T-helper 17 cell (primary cell): ENCODE measurements around the gene SAMMSON. TPM values are rescaled to one million over a fixed set of nuclear protein-coding genes. Genes with fewer than 3 reads are reported as not detected.

Experiments used
- ATAC-seq: fragments of 150-1000 bp; cut with Tn5 transposase; 2 replicates; pipeline ENCODE4 v1.10.0; 2021; ENCODE audit warnings: mild to moderate bottlenecking, moderate library complexity
- DNase-seq, 3 donors: peaks; one replicate each; pipeline versions ENCODE4 v3.0.0 to v3.0.0-alpha.2; 2020 to 2021
- H3K9me3 ChIP-seq: one replicate; pipeline ENCODE4 v1.7.0; 2013; ENCODE audit warnings: low read length, mild to moderate bottlenecking; ENCODE audit not compliant: control insufficient read depth, poor library complexity, severe bottlenecking
- H3K27ac Mint-ChIP-seq: one replicate; pipeline ENCODE4 v1.8.0; 2022; ENCODE audit warnings: mild to moderate bottlenecking, moderate library complexity, mixed read lengths
- H3K27me3 Mint-ChIP-seq: one replicate; pipeline ENCODE4 v1.8.0; 2022; ENCODE audit warnings: mixed read lengths
- H3K36me3 Mint-ChIP-seq: one replicate; pipeline ENCODE4 v1.8.0; 2022; ENCODE audit warnings: low read depth, mixed read lengths
- H3K4me1 Mint-ChIP-seq: one replicate; pipeline ENCODE4 v1.8.0; 2022; ENCODE audit warnings: mild to moderate bottlenecking, mixed read lengths
- H3K4me3 Mint-ChIP-seq: one replicate; pipeline ENCODE4 v1.8.0; 2022; ENCODE audit warnings: mild to moderate bottlenecking, moderate library complexity, mixed read lengths
- total RNA-seq, 4 donors: library from RNA in 2 of 4; stranded (reverse) in 2 of 4; gene quantifications; one replicate each; pipeline ENCODE4 v1.2.3 and lab custom pipeline; 2022 to 2026

Gene SAMMSON
- total RNA-seq, 2 donors from 2014 or later, result not detected

- DNase-seq (no peak), ATAC-seq (no peak)
- H3K9me3 ChIP-seq, result no peaks in the 10 kb centered on the region
- Mint-ChIP-seq H3K27me3 (peaks cover 7% of the 10 kb centered on the region), H3K36me3 (no peaks in the 10 kb centered on the region), H3K4me3 (no peak overlapping the region), H3K27ac (no peak overlapping the region), H3K4me1 (no peaks in the 10 kb centered on the region)
These were observed 43.1 kb downstream of the SAMMSON start for GRCh38 chr3:70042641-70043040.

GRCh38 chr3:70049761-70050160 is 50.2 kb downstream of the SAMMSON start:
- Mint-ChIP-seq H3K27ac (no peak overlapping the region), H3K4me1 (no peaks in the 10 kb centered on the region), H3K27me3 (peaks cover 11% of the 10 kb centered on the region), H3K4me3 (no peak overlapping the region), H3K36me3 (no peaks in the 10 kb centered on the region)
- H3K9me3 ChIP-seq, result no peaks in the 10 kb centered on the region
- ATAC-seq, result no peak
- no peak for DNase-seq

DNA sequence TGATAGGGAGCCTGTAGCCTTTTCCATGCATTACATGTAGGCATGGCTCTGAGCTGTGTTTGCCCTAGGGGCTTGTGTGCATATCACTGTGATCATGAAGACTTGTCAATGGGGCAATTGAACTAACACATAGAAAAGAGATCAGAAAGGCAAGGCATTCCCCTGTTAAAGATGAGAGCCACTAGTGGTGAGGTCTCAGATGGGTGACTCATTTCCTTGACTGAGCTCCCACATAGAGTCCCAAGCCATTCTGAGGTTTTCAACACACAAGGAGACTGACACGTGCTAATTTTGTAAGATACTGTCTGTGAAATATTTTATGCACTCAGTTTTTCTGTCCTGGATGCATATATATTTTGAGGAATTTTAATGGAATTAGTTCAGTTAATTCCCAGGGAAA is 53.8 kb downstream of the SAMMSON start:
- H3K4me1 Mint-ChIP-seq, result no peaks in the 10 kb centered on the region
- DNase-seq (no peak), ATAC-seq (no peak)
- no peaks in the 10 kb centered on the region for H3K9me3 ChIP-seq
- H3K27me3 Mint-ChIP-seq, result peaks cover 11% of the 10 kb centered on the region
- no peaks in the 10 kb centered on the region for H3K36me3 Mint-ChIP-seq
- no peak overlapping the region for H3K4me3 Mint-ChIP-seq
- H3K27ac Mint-ChIP-seq, result no peak overlapping the region

GRCh38 chr3:70056081-70056480 is 56.5 kb downstream of the SAMMSON start:
- no peaks in the 10 kb centered on the region for H3K36me3 Mint-ChIP-seq
- no peak overlapping the region for H3K27ac Mint-ChIP-seq
- no peak overlapping the region for H3K4me3 Mint-ChIP-seq
- DNase-seq, result no peak
- H3K27me3 Mint-ChIP-seq, result peaks cover 6% of the 10 kb centered on the region
- H3K4me1 Mint-ChIP-seq, result no peaks in the 10 kb centered on the region
- no peak for ATAC-seq
- no peaks in the 10 kb centered on the region for H3K9me3 ChIP-seq

- no peaks in the 10 kb centered on the region for H3K9me3 ChIP-seq
- DNase-seq, result no peak
- Mint-ChIP-seq H3K4me1 (no peaks in the 10 kb centered on the region), H3K4me3 (no peak overlapping the region), H3K27ac (no peak overlapping the region), H3K36me3 (no peaks in the 10 kb centered on the region), H3K27me3 (peaks cover 6% of the 10 kb centered on the region)
- ATAC-seq, result no peak
These were observed 57.9 kb downstream of the SAMMSON start for GRCh38 chr3:70057426-70057825.

DNA sequence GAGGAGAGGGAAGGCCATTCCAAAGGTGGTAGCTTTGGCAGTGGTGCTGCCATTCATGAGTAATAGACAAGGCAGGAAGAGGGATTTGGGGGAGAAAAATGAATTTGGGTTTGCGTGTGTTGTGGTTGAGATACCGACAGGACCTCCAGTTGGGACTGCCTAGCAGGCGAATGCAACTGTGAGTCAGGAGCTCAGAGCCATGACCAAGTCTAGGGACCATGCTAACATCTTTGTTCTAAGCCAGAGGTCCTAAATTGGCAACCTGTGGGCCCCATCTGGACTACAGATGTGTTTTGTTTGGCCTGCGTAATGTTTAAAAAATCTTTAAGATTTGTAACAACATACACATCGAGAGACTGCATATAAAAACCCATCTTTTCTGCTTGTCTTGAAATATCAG is 61.6 kb downstream of the SAMMSON start:
- Mint-ChIP-seq H3K36me3 (no peaks in the 10 kb centered on the region), H3K4me1 (no peaks in the 10 kb centered on the region), H3K4me3 (no peak overlapping the region), H3K27ac (no peak overlapping the region), H3K27me3 (peaks cover 6% of the 10 kb centered on the region)
- DNase-seq, result no peak
- no peak for ATAC-seq
- H3K9me3 ChIP-seq, result no peaks in the 10 kb centered on the region

GRCh38 chr3:70064194-70064779 is 64.8 kb downstream of the SAMMSON start:
- no peaks in the 10 kb centered on the region for H3K36me3 Mint-ChIP-seq
- ATAC-seq (no peak), DNase-seq (no peak)
- peaks cover 19% of the 10 kb centered on the region for H3K27me3 Mint-ChIP-seq
- H3K9me3 ChIP-seq, result no peaks in the 10 kb centered on the region
- no peak overlapping the region for H3K4me3 Mint-ChIP-seq
- no peak overlapping the region for H3K27ac Mint-ChIP-seq
- no peaks in the 10 kb centered on the region for H3K4me1 Mint-ChIP-seq

- no peak for ATAC-seq
- DNase-seq, result no peak
- H3K36me3 Mint-ChIP-seq, result no peaks in the 10 kb centered on the region
- H3K27me3 Mint-ChIP-seq, result peaks cover 24% of the 10 kb centered on the region
- H3K9me3 ChIP-seq, result no peaks in the 10 kb centered on the region
- no peak overlapping the region for H3K27ac Mint-ChIP-seq
- no peaks in the 10 kb centered on the region for H3K4me1 Mint-ChIP-seq
- no peak overlapping the region for H3K4me3 Mint-ChIP-seq
These were observed 66.2 kb downstream of the SAMMSON start for GRCh38 chr3:70065696-70066253.

GRCh38 chr3:70067860-70068521 is 68.5 kb downstream of the SAMMSON start:
- Mint-ChIP-seq H3K36me3 (no peaks in the 10 kb centered on the region), H3K27me3 (peaks cover 34% of the 10 kb centered on the region), H3K4me3 (no peak overlapping the region), H3K27ac (no peak overlapping the region), H3K4me1 (no peaks in the 10 kb centered on the region)
- DNase-seq (no peak), ATAC-seq (no peak)
- H3K9me3 ChIP-seq, result no peaks in the 10 kb centered on the region

DNA sequence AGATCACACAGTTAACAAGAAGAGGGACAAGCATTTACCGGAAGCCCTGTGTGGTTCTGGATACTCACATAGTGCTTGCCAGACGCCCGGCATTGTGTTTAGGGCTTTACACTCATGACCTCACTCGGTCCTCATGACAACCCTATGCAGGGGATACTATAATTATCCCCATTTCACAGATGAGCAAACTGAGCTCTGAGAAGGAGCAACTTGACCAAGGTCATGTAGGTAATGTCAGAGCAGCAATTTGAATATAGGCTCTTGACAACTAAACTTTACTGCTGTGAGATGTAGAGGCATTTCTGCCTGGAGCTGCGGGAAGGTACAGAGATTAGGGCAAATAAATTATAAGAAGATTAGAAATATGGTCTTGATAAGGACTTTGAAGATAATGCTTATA is 70.0 kb downstream of the SAMMSON start:
- H3K9me3 ChIP-seq, result no peaks in the 10 kb centered on the region
- Mint-ChIP-seq H3K4me1 (no peaks in the 10 kb centered on the region), H3K36me3 (no peaks in the 10 kb centered on the region), H3K27ac (no peak overlapping the region), H3K4me3 (no peak overlapping the region), H3K27me3 (peaks cover 29% of the 10 kb centered on the region)
- ATAC-seq (no peak), DNase-seq (no peak)

DNA sequence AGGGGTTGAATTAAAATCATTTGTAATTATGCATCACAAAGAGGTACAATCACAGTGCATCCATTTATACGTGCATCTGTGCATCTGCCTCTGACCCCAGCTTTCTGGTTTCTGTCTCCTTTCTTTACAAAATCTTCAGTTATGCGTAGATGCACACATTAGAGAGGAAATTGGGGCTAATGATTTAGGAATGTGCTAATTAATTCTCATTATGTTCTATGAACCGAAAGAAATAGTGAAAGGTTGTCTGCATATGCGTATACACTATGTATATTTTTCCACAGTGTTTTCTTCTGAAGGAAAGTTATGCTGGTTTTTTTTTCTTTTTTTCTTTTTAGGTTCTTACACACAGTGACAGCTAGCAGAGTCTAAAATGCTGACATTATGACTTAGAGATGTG is 71.6 kb downstream of the SAMMSON start:
- no peak overlapping the region for H3K27ac Mint-ChIP-seq
- H3K27me3 Mint-ChIP-seq, result peaks cover 37% of the 10 kb centered on the region
- H3K36me3 Mint-ChIP-seq, result no peaks in the 10 kb centered on the region
- H3K9me3 ChIP-seq, result no peaks in the 10 kb centered on the region
- DNase-seq, result no peak
- no peak for ATAC-seq
- H3K4me1 Mint-ChIP-seq, result no peaks in the 10 kb centered on the region
- no peak overlapping the region for H3K4me3 Mint-ChIP-seq

GRCh38 chr3:70072180-70072579 is 72.6 kb downstream of the SAMMSON start:
- H3K4me3 Mint-ChIP-seq, result no peak overlapping the region
- no peak for ATAC-seq
- no peaks in the 10 kb centered on the region for H3K9me3 ChIP-seq
- peaks cover 40% of the 10 kb centered on the region for H3K27me3 Mint-ChIP-seq
- H3K36me3 Mint-ChIP-seq, result no peaks in the 10 kb centered on the region
- DNase-seq, result no peak
- H3K27ac Mint-ChIP-seq, result no peak overlapping the region
- no peaks in the 10 kb centered on the region for H3K4me1 Mint-ChIP-seq

GRCh38 chr3:70072754-70073153 is 73.2 kb downstream of the SAMMSON start:
- Mint-ChIP-seq H3K27ac (no peak overlapping the region), H3K4me1 (no peaks in the 10 kb centered on the region), H3K4me3 (no peak overlapping the region), H3K27me3 (peaks cover 40% of the 10 kb centered on the region), H3K36me3 (no peaks in the 10 kb centered on the region)
- DNase-seq (no peak), ATAC-seq (no peak)
- no peaks in the 10 kb centered on the region for H3K9me3 ChIP-seq

DNA sequence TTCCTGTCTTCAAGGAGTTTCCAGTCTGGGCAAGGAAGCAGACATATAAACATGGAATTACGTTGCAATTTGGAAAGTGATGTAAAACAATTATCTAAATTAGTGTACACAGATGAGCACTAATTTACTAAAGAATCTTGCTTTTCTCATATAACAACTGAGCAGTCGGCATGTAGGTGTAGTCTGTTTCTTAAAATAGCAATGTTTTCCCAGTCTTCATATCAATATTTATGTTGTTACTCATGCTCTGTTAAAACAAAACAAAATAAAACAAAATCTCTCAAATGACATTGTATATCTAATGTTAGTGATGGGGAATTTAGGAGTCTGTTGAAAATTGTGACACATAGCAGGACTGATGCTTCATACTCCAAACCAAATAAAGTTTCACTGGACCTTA is 75.6 kb downstream of the SAMMSON start:
- no peak for ATAC-seq
- no peaks in the 10 kb centered on the region for H3K9me3 ChIP-seq
- no peak for DNase-seq
- Mint-ChIP-seq H3K4me3 (no peak overlapping the region), H3K27me3 (peaks cover 29% of the 10 kb centered on the region), H3K27ac (no peak overlapping the region), H3K36me3 (no peaks in the 10 kb centered on the region), H3K4me1 (no peaks in the 10 kb centered on the region)
